Activated naive CD4-positive, alpha-beta T cell treated with anti-CD3 and anti-CD28 coated beads for 36 hours (primary cell): ENCODE results near the gene GAREM1. TPM values are rescaled to one million over a fixed set of nuclear protein-coding genes. Genes with fewer than 3 reads are reported as not detected.
"Not testable (repeated sequence)": the region's sequence is repeated elsewhere in the genome, so short reads cannot be mapped to it uniquely, and the experiment has no call there.

Source experiments
- CTCF ChIA-PET: fragments of 350-600 bp; sonication (Branson Sonifier 250); formaldehyde crosslinking; loops from one replicate; lab custom pipeline; 2021; ENCODE audit warnings: antibody characterized with exemption; lab: Charles Lee
- DNase-seq: peaks from one replicate; pipeline ENCODE4 v3.0.0-alpha.2; 2020
- H3K27ac Mint-ChIP-seq: one replicate; pipeline ENCODE4 v1.8.0; 2021; ENCODE audit warnings: mild to moderate bottlenecking, mixed read lengths
- H3K27me3 Mint-ChIP-seq: one replicate; pipeline ENCODE4 v1.8.0; 2021; ENCODE audit warnings: low read depth, mixed read lengths
- H3K36me3 Mint-ChIP-seq: one replicate; pipeline ENCODE4 v1.8.0; 2021; ENCODE audit warnings: low read depth, mixed read lengths
- H3K4me1 Mint-ChIP-seq: one replicate; pipeline ENCODE4 v1.8.0; 2021; ENCODE audit warnings: low read depth, mixed read lengths
- H3K4me3 Mint-ChIP-seq: one replicate; pipeline ENCODE4 v1.8.0; 2021; ENCODE audit warnings: mild to moderate bottlenecking, moderate library complexity, mixed read lengths
- H3K9me3 Mint-ChIP-seq: one replicate; pipeline ENCODE4 v1.8.0; 2021; ENCODE audit warnings: mixed read lengths
- intact Hi-C: fragments of 100-400 bp; cut with micrococcal nuclease; formaldehyde crosslinking; loops from one replicate; pipeline ENCODE4 v1.15.1; 2023
- total RNA-seq, 2 experiments: library from RNA; stranded (reverse); gene quantifications; one replicate each; pipeline ENCODE4 v1.2.3, GENCODE V29; 2021

The GAREM1 gene
- total RNA-seq: under 1 TPM; 0.31 to 0.35 TPM

DNA sequence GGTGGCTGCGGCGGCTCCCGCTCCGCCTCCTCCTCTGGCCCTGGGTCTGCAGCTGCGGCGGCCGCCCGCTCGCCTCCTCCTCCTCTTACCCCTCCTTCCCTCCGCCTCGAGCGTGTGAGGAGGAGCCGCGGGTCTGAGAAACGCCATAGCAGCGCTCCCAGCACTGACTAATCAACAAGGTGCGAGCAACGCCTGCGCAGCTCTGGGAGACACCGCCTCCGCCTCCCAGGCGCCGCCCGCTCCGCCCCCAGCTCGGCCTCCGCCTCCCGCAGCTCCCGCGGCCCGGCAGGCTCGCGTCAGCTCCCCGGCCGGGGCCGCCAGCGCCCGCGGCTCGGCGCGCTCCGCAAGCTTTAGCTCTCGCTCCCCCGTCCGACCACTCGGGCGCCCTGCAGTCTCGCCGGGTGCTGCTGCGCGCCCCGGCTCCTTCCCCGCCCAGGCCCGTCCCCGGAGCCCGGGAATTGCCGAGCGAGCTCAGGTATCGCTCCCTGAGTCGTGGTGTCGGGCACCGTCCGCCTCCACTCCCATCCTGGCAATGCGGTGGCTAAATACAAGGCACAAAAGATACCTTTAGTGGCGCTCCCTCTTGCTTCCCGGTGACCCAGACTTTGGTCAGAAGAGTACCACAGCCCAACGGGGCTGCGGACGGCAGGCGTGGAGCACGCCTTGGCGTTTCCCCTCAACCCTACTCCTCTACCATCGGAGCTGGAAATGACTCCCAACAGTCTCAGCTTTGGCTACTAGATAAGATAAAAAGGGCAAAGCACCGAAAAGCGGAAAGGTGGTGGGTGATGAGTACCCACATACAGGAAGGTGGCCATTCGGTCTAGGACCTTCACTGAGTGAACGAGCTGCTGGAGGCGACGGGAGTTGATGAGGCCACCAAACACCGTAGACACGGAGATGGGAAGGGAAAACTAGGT is at the start of gene GAREM1:
Gene GAREM1, minus strand, starts transcription at position 169 of the 920 bp plus-strand sequence. CDS start 454 bp downstream, outside the sequence.
- DNase-seq: peak; percentile 91
- Mint-ChIP-seq H3K9me3 (no peaks in the 10 kb centered on the region), H3K27ac (no peak within 1 kb of the TSS), H3K36me3 (no peaks in the 10 kb centered on the region), H3K27me3 (peaks cover 36% of the 10 kb centered on the region), H3K4me3 (peak within 1 kb of the TSS; percentile 77), H3K4me1 (peaks cover 28% of the 10 kb centered on the region)
- intact Hi-C loops: loop anchor here (1.0 to 5.0 kb wide), 9 partner anchors 60 to 729 kb away; partner anchors contain the start of genes RNF125 and TRAPPC8
- CTCF ChIA-PET: interaction anchor here (0.6 to 2.7 kb wide), 24 partner anchors 11 to 379 kb away, joined by 3 to 23 read pairs (median 4); partner anchors contain the start of gene RNF138

DNA sequence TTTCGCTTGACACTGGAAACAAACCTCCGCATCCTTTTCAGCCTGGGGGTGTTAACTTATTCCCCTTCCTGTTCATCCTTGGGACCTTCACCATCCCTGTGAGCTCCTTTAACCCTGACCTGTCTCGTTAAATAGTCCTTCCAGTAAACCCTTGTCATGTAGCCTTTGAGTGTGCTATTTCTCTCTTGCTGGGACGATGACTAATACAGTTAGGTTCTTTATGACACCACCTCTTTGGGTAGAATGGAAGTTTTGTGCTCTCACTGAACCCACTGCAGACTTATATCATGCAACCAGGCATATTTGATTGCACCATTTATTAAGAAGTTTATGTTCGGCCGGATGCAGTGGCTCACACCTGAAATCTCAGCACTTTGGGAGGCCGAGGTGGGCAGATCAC is 40.5 kb upstream of the GAREM1 start:
- CTCF ChIA-PET: no interaction called here
- H3K27me3 Mint-ChIP-seq: peaks cover 6% of the 10 kb centered on the region
- no peak for DNase-seq
- no peaks in the 10 kb centered on the region for H3K36me3 Mint-ChIP-seq
- H3K4me1 Mint-ChIP-seq: peaks cover 6% of the 10 kb centered on the region
- no peaks in the 10 kb centered on the region for H3K9me3 Mint-ChIP-seq
- no peak overlapping the region for H3K27ac Mint-ChIP-seq
- intact Hi-C loops: loop anchor here (1.0 kb wide), 1 partner anchor 20 kb away; no protein-coding TSS in a partner anchor
- no peak overlapping the region for H3K4me3 Mint-ChIP-seq

- CTCF ChIA-PET: interaction anchor here (1.2 kb wide), 1 partner anchor 40 kb away, joined by 4 read pairs; no protein-coding TSS in a partner anchor
- Mint-ChIP-seq H3K9me3 (no peaks in the 10 kb centered on the region), H3K36me3 (no peaks in the 10 kb centered on the region), H3K4me1 (peaks cover 6% of the 10 kb centered on the region), H3K27me3 (peaks cover 3% of the 10 kb centered on the region), H3K4me3 (no peak overlapping the region), H3K27ac (no peak overlapping the region)
- no peak for DNase-seq
- intact Hi-C loops: no loop called here
Observed at GRCh38 chr18:32509111-32509510, 38.4 kb upstream of the GAREM1 start.

DNA sequence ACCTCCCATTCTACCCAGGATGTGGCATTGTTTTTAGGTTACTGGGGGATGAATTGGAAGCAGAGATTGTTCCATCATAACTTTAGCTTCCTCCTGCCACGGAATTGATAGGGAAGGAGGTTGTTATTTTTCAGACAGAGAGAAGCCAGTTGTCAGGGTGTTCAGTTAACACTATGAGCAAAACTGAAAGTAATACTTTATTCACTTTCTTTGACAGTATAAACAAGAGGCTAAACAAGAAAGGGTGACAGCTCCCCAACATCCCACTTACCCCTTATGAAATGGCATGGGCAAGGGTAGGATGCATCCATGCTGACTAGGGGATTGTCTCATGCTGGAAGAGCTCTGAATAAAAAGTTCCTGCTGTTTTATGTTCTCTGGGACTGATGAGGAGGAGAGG is 36.4 kb upstream of the GAREM1 start:
- Mint-ChIP-seq H3K27me3 (peaks cover 3% of the 10 kb centered on the region), H3K36me3 (no peaks in the 10 kb centered on the region), H3K4me1 (peaks cover 6% of the 10 kb centered on the region), H3K4me3 (no peak overlapping the region), H3K9me3 (no peaks in the 10 kb centered on the region), H3K27ac (no peak overlapping the region)
- intact Hi-C loops: no loop called here
- CTCF ChIA-PET: interaction anchor here (1.0 to 1.4 kb wide), 2 partner anchors 9 to 21 kb away, joined by 3 to 4 read pairs; no protein-coding TSS in a partner anchor
- DNase-seq: no peak

DNA sequence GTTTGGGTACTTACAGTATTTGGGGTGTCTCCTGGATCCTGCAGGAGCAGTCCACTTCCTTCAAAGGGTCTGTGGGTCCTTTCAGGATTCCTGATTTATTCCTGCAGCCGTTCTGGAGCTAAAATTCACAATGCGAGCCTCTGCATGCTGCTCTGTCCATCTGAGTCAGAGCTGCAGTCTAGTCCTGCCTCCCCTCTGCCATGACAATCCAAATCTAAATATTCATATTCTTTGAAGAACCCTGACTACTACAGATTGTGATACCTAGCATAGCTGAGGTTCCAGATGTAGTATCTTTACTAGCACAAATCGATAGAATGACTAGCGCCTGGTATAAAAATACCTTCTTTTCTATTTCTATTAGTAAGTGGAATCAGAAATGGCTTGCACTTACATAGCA is 31.3 kb upstream of the GAREM1 start:
- no peak for DNase-seq
- H3K4me1 Mint-ChIP-seq: no peaks in the 10 kb centered on the region
- no peak overlapping the region for H3K27ac Mint-ChIP-seq
- H3K4me3 Mint-ChIP-seq: no peak overlapping the region
- intact Hi-C loops: no loop called here
- H3K27me3 Mint-ChIP-seq: peaks cover 32% of the 10 kb centered on the region
- peaks cover 2% of the 10 kb centered on the region for H3K9me3 Mint-ChIP-seq
- CTCF ChIA-PET: no interaction called here
- no peaks in the 10 kb centered on the region for H3K36me3 Mint-ChIP-seq

DNA sequence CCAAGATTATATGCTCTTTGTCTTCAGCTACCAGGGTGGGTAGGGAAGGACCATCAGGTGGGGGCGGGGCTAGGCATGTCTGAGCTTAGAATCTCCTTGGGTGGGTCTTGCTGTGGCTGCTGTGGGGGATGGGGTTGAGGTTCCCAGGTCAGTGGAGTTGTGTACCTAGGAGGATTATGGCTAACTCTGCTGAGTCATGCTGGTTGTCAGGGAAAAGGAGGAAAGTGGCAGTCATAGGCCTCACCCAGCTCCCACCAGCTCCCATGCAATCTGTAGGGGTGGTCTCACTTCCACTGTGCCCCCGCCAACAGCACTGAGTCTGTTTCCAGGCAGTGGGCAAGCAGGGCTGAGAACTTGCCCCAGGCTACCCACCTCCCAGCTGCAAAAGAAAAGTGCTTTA is 30.6 kb upstream of the GAREM1 start:
- H3K36me3 Mint-ChIP-seq, CTCF ChIA-PET, H3K27ac Mint-ChIP-seq, H3K9me3 Mint-ChIP-seq, DNase-seq, intact Hi-C loops, H3K4me3 Mint-ChIP-seq, H3K4me1 Mint-ChIP-seq: not testable (repeated sequence)
- H3K27me3 Mint-ChIP-seq: peaks cover 32% of the 10 kb centered on the region

DNA sequence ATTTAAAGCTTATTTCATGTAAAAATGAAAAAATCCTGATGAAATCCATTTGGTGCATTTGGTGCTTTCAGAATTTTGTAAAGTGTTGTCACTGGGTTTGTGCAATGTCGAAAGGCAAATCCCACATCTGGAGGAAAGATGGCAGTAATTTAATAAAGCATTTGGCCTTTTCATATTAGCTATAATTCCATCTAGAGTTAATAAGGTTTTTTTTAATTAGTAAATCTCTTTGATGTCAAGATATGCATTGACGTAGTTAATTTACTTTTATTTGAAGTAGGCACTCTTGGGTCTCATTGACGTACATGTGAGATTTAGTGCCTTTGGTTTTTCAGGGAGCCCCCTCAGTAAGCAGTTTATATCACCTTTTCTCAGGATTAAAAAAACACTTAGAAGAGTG is 12.3 kb upstream of the GAREM1 start:
- CTCF ChIA-PET: no interaction called here
- Mint-ChIP-seq H3K4me1 (no peaks in the 10 kb centered on the region), H3K27ac (no peak overlapping the region), H3K27me3 (peaks cover 7% of the 10 kb centered on the region), H3K4me3 (no peak overlapping the region), H3K9me3 (no peaks in the 10 kb centered on the region), H3K36me3 (no peaks in the 10 kb centered on the region)
- DNase-seq: no peak
- intact Hi-C loops: no loop called here

- Mint-ChIP-seq H3K4me1 (no peaks in the 10 kb centered on the region), H3K4me3 (no peak overlapping the region), H3K27me3 (peaks cover 7% of the 10 kb centered on the region), H3K36me3 (no peaks in the 10 kb centered on the region), H3K9me3 (no peaks in the 10 kb centered on the region), H3K27ac (no peak overlapping the region)
- no peak for DNase-seq
- intact Hi-C loops: no loop called here
- CTCF ChIA-PET: interaction anchor here (1.2 kb wide), 1 partner anchor 11 kb away, joined by 3 read pairs; the partner anchor contains the start of gene GAREM1
Observed at GRCh38 chr18:32482117-32482516, 11.4 kb upstream of the GAREM1 start.

DNA sequence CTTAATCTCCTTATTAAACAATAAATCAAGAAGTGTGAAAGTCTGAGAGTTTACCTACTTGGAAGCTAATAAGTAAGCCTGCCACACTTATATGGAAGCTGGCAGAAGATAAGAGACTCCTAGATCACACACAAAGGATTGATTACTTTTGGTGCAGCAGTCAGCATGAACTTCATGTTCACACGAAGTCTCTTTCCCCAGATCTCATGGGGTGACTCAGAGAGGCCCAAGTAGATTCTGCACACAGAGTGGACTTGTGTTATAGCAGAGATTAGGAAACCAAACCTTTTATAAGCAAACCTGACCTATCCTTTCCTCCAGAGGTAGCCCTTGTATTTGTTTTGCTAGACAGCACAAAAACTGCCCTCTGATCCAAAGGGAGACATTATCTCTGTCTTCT is 9.9 kb upstream of the GAREM1 start:
- Mint-ChIP-seq H3K9me3 (no peaks in the 10 kb centered on the region), H3K4me1 (no peaks in the 10 kb centered on the region), H3K27ac (no peak overlapping the region), H3K4me3 (no peak overlapping the region), H3K36me3 (no peaks in the 10 kb centered on the region), H3K27me3 (peaks cover 7% of the 10 kb centered on the region)
- DNase-seq: no peak
- CTCF ChIA-PET: no interaction called here
- intact Hi-C loops: no loop called here

DNA sequence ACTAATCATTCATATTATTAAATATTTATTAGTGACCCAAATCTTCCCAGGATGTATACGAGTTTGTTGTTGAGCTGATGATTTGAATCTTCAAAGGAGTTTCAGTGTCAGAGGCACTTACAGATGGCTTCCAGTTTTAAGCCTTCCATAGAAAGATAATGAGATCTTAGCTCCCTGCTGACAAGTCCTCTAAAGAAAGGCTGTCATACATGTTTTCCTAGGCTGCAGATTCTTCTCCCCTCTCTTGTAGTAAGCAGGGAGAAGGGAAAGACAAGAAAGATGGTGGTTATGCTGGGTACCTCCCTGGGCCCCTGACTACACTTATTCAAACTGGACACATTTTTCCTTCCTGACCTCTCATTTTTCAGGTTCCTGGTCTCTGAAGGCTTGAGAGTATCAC is 8.1 kb upstream of the GAREM1 start:
- Mint-ChIP-seq H3K27me3 (peaks cover 7% of the 10 kb centered on the region), H3K9me3 (no peaks in the 10 kb centered on the region), H3K36me3 (no peaks in the 10 kb centered on the region), H3K4me3 (no peak overlapping the region), H3K4me1 (no peaks in the 10 kb centered on the region), H3K27ac (no peak overlapping the region)
- intact Hi-C loops: no loop called here
- CTCF ChIA-PET: interaction anchor here (1.0 kb wide), 1 partner anchor 71 kb away, joined by 3 read pairs; no protein-coding TSS in a partner anchor
- DNase-seq: no peak

DNA sequence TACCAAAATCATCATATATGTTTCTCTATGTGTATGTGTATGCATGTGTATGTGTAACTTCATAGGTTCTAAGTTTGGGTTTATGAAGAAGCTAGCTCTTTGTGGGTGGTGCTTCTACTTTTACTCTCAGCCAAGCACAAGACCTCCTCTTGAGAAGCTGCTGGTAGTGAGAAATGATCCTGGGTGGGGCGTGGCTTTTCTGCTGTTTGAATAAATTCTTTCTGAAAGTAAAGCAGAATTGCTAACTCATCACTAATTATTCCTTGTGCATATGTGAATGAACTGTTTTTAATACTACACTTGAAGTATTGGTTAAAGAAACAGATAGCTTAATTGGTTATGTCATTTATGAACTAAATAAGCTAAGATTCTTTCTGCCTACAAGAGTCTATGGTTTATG is 7.6 kb upstream of the GAREM1 start:
- Mint-ChIP-seq H3K9me3 (no peaks in the 10 kb centered on the region), H3K27ac (no peak overlapping the region), H3K4me1 (no peaks in the 10 kb centered on the region), H3K27me3 (peaks cover 4% of the 10 kb centered on the region), H3K36me3 (no peaks in the 10 kb centered on the region), H3K4me3 (no peak overlapping the region)
- DNase-seq: no peak
- CTCF ChIA-PET: interaction anchor here (1.0 kb wide), 1 partner anchor 72 kb away, joined by 3 read pairs; no protein-coding TSS in a partner anchor
- intact Hi-C loops: no loop called here

GRCh38 chr18:32476106-32476505 is 5.4 kb upstream of the GAREM1 start:
- peaks cover 20% of the 10 kb centered on the region for H3K27me3 Mint-ChIP-seq
- intact Hi-C loops: no loop called here
- H3K4me3 Mint-ChIP-seq: no peak overlapping the region
- H3K4me1 Mint-ChIP-seq: peaks cover 8% of the 10 kb centered on the region
- CTCF ChIA-PET: no interaction called here
- H3K36me3 Mint-ChIP-seq: no peaks in the 10 kb centered on the region
- no peak overlapping the region for H3K27ac Mint-ChIP-seq
- DNase-seq: no peak
- no peaks in the 10 kb centered on the region for H3K9me3 Mint-ChIP-seq
